B cell (primary cell): ENCODE measurements around the gene PEAK1. TPM values are rescaled to one million over a fixed set of nuclear protein-coding genes. Genes with fewer than 3 reads are reported as not detected.

ENCODE experiments used
- ATAC-seq: fragments of 200-7000 bp; cut with Tn5 transposase; one replicate; pipeline ENCODE4 v1.10.0; 2021; ENCODE audit warnings: low read depth, mild to moderate bottlenecking, moderate number of reproducible peaks, moderate library complexity
- CTCF ChIA-PET: fragments of 350-600 bp; sonication (Branson Sonifier 250); formaldehyde crosslinking; loops from one replicate; lab custom pipeline; 2021; ENCODE audit warnings: antibody characterized with exemption, inconsistent platforms; lab: Charles Lee
- POLR2A ChIA-PET: fragments of 350-600 bp; sonication (Branson Sonifier 250); formaldehyde crosslinking; loops from one replicate; lab custom pipeline; 2021; ENCODE audit warnings: antibody characterized with exemption; lab: Charles Lee
- DNase-seq: peaks from one replicate; pipeline ENCODE4 v3.0.0; 2013
- H2AFZ ChIP-seq: 2 replicates; pipeline ENCODE4 v1.6.1; 2012; ENCODE audit warnings: mild to moderate bottlenecking, low read depth, low read length; ENCODE audit not compliant: insufficient read depth, poor library complexity, severe bottlenecking
- H3K27ac ChIP-seq, 2 donors: 1 replicate in 1 of 2; 2 replicates in 1 of 2; pipeline ENCODE4 v1.5.1; 2012 to 2013; ENCODE audit warnings: low read length in 2 of 2, mild to moderate bottlenecking in 2 of 2, moderate library complexity in 1 of 2
- H3K27me3 ChIP-seq, 4 experiments: fragments of 200-600 bp in 1 of 4; sonication (generic) in 1 of 4; replicated peaks in 1 of 4; 1 replicate in 2 of 4; 2 replicates in 2 of 4; pipeline versions ENCODE4 v1.6.1 to v1.7.0; 2013 to 2016; ENCODE audit warnings: low read length in 3 of 4, mild to moderate bottlenecking in 2 of 4, mixed read lengths in 1 of 4, moderate library complexity in 1 of 4; ENCODE audit not compliant: insufficient read depth in 4 of 4, control insufficient read depth in 3 of 4; ENCODE audit errors: control extremely low read depth in 1 of 4
- H3K36me3 ChIP-seq, 2 experiments: replicated peaks in 1 of 2; 1 replicate in 1 of 2; 2 replicates in 1 of 2; pipeline versions ENCODE4 v1.6.1 to v1.7.1; 2013; ENCODE audit warnings: low read length in 1 of 2; ENCODE audit not compliant: insufficient read depth in 2 of 2, control insufficient read depth in 1 of 2; ENCODE audit errors: control extremely low read depth in 1 of 2, extremely low read depth in 1 of 2
- H3K4me1 ChIP-seq, 2 donors: fragments of 200-600 bp in 1 of 2; sonication (generic) in 1 of 2; 1 replicate in 1 of 2; 2 replicates in 1 of 2; pipeline versions ENCODE4 v1.5.1 to v1.6.1; 2013 to 2017; ENCODE audit warnings: low read length in 2 of 2; ENCODE audit not compliant: control insufficient read depth in 2 of 2, insufficient read depth in 2 of 2
- H3K4me2 ChIP-seq: replicated peaks from 2 replicates; pipeline ENCODE3; 2012; ENCODE audit warnings: mild to moderate bottlenecking, low read depth, low read length; ENCODE audit not compliant: poor library complexity, severe bottlenecking
- H3K4me3 ChIP-seq, 5 experiments: fragments of 200-600 bp in 1 of 5; sonication (generic) in 1 of 5; 1 replicate in 3 of 5; 2 replicates in 2 of 5; pipeline versions ENCODE4 v1.5.1 to v1.7.0; 2011 to 2016; ENCODE audit warnings: low read length in 4 of 5, mild to moderate bottlenecking in 4 of 5, low read depth in 2 of 5, control low read depth in 1 of 5, moderate library complexity in 1 of 5; ENCODE audit not compliant: insufficient read depth in 1 of 5; ENCODE audit errors: control extremely low read depth in 1 of 5, extremely low read depth in 1 of 5
- H3K79me2 ChIP-seq: fragments of 200-600 bp; sonication (generic); one replicate; pipeline ENCODE4 v1.6.0; 2016; ENCODE audit warnings: low read length; ENCODE audit not compliant: control insufficient read depth, insufficient read depth
- H3K9ac ChIP-seq: fragments of 200-600 bp; sonication (generic); 2 replicates; pipeline ENCODE4 v1.6.1; 2017; ENCODE audit warnings: mild to moderate bottlenecking, low read length, moderate library complexity
- H3K9me3 ChIP-seq, 3 donors: one replicate each; pipeline versions ENCODE4 v1.6.1 to v1.7.1; 2013; ENCODE audit warnings: low read length in 2 of 3; ENCODE audit not compliant: control insufficient read depth in 2 of 3, insufficient read depth in 1 of 3; ENCODE audit errors: control extremely low read depth in 1 of 3
- H4K20me1 ChIP-seq: 2 replicates; pipeline ENCODE4 v1.6.0; 2012; ENCODE audit warnings: mild to moderate bottlenecking, low read length; ENCODE audit not compliant: insufficient read depth, control insufficient read depth, poor library complexity, severe bottlenecking
- H3K27ac Mint-ChIP-seq: one replicate; pipeline ENCODE4 v1.8.0; 2021; ENCODE audit warnings: mixed read lengths
- H3K27me3 Mint-ChIP-seq: one replicate; pipeline ENCODE4 v1.8.0; 2021; ENCODE audit warnings: mixed read lengths
- H3K4me1 Mint-ChIP-seq: one replicate; pipeline ENCODE4 v1.8.0; 2021; ENCODE audit warnings: mixed read lengths
- H3K4me3 Mint-ChIP-seq: one replicate; pipeline ENCODE4 v1.8.0; 2021; ENCODE audit warnings: mixed read lengths
- H3K9me3 Mint-ChIP-seq: one replicate; pipeline ENCODE4 v1.8.0; 2022; ENCODE audit warnings: mixed read lengths; ENCODE audit not compliant: insufficient read depth
- CTCF ChIP-seq: fragments of 200-600 bp; IDR thresholded peaks from one replicate; pipeline ENCODE4 v1.8.0; 2022; ENCODE audit warnings: antibody characterized with exemption, mild to moderate bottlenecking
- EZH2 ChIP-seq: IDR thresholded peaks from 2 replicates; pipeline ENCODE4 v1.6.1; 2012; ENCODE audit warnings: borderline replicate concordance, low read depth, mild to moderate bottlenecking, moderate library complexity, low read length; ENCODE audit not compliant: insufficient read depth, poor library complexity, severe bottlenecking
- WGBS: methylation state at CpG from one replicate; pipeline ENCODE4 v1.1.5; 2013; ENCODE audit warnings: missing lambda C conversion rate; ENCODE audit not compliant: insufficient coverage; 5-methylcytosine and 5-hydroxymethylcytosine counted together
- intact Hi-C: fragments of 100-400 bp; cut with micrococcal nuclease; formaldehyde crosslinking; loops from one replicate; pipeline ENCODE4 v1.10.0; 2022
- polyA plus RNA-seq: library from polyadenylated mRNA; depleted of rRNA; stranded (reverse); fragments of >200 nt; gene quantifications from 2 replicates; pipeline ENCODE4 v1.2.3, GENCODE V29; 2012
- total RNA-seq, 2 donors: library from RNA; stranded (reverse); fragments of 120-200 nt in 1 of 2; gene quantifications; 1 replicate in 1 of 2; 2 replicates in 1 of 2; pipeline versions ENCODE4 v1.2.3 to v1.2.4, GENCODE V29; 2013 to 2022

The PEAK1 gene
- total and polyA plus RNA-seq, 2 donors (not counting 1 experiment from before 2014, with no cell fraction given) = 13.4 to 38.0 TPM

GRCh38 chr15:77085297-77085696, 334.6 kb downstream of the PEAK1 start:
- no peak for DNase-seq
- ChIA-PET POLR2A (interaction anchor here (0.7 kb wide), 2 partner anchors 131 to 273 kb away, joined by 4 to 6 read pairs; no protein-coding TSS in a partner anchor), CTCF (no interaction called here)
- no CpG with 5 or more reads among the region's 2 CpGs for WGBS
- no peaks in the 10 kb centered on the region for H3K79me2 ChIP-seq
- Mint-ChIP-seq H3K9me3 (no peaks in the 10 kb centered on the region), H3K27me3 (no peaks in the 10 kb centered on the region), H3K4me1 (peaks cover 50% of the 10 kb centered on the region), H3K4me3 (peak overlapping the region; percentile 6), H3K27ac (peak overlapping the region; percentile 89)
- H3K27me3 ChIP-seq = no peaks in the 10 kb centered on the region
- no peak for ATAC-seq
- H3K4me2 ChIP-seq = peak overlapping the region; percentile 68
- no peak overlapping the region for H2AFZ ChIP-seq
- no peak overlapping the region for H3K4me3 ChIP-seq
- peak overlapping the region; percentile 78 to 92 for H3K27ac ChIP-seq
- intact Hi-C loops = no loop called here
- H3K4me1 ChIP-seq = peaks cover 48 to 57% of the 10 kb centered on the region in 2 donors
- H3K36me3 ChIP-seq = no peaks in the 10 kb centered on the region
- no peak overlapping the region for H3K9ac ChIP-seq
- TF ChIP-seq CTCF (no peak), EZH2 (no peak)
- no peaks in the 10 kb centered on the region for H3K9me3 ChIP-seq
- H4K20me1 ChIP-seq = no peaks in the 10 kb centered on the region

- Histone ChIP-seq H4K20me1 (no peaks in the 10 kb centered on the region), H3K27me3 (no peaks in the 10 kb centered on the region), H3K4me2 (peak overlapping the region; percentile 68), H3K4me3 (peak overlapping the region in 3 of 5 experiments; percentile 2 to 45 (median 38)), H3K4me1 (peaks cover 48 to 57% of the 10 kb centered on the region in 2 donors), H3K27ac (peak overlapping the region; percentile 78 to 92), H3K9me3 (no peaks in the 10 kb centered on the region), H3K36me3 (no peaks in the 10 kb centered on the region), H2AFZ (peak overlapping the region; percentile 46), H3K79me2 (no peaks in the 10 kb centered on the region), H3K9ac (peak overlapping the region; percentile 39)
- TF ChIP-seq EZH2 = no peak
- no peak for TF ChIP-seq CTCF
- ChIA-PET POLR2A (no interaction called here), CTCF (no interaction called here)
- Mint-ChIP-seq H3K4me3 (peak overlapping the region; percentile 60), H3K4me1 (peaks cover 50% of the 10 kb centered on the region), H3K27ac (peak overlapping the region; percentile 89), H3K9me3 (no peaks in the 10 kb centered on the region), H3K27me3 (no peaks in the 10 kb centered on the region)
- 92% methylated on average over 4 of the region's 8 CpGs for WGBS
- intact Hi-C loops = loop anchor here (5.0 kb wide), 1 partner anchor 103 kb away; no protein-coding TSS in a partner anchor
- ATAC-seq = no peak
- peak; percentile 53 for DNase-seq
Observed at GRCh38 chr15:77084436-77084835, 335.5 kb downstream of the PEAK1 start.
